OCI-LY3 (cell line): ENCODE measurements around the gene ZSWIM5.
"Not testable (repeated sequence)": the region's sequence is repeated elsewhere in the genome, so short reads cannot be mapped to it uniquely, and the experiment has no call there.

Source experiments
- CTCF ChIP-seq: fragments of 200-600, 300-600 bp; sonication (generic); IDR thresholded peaks from 2 replicates; pipeline ENCODE4 v1.5.1; 2014; ENCODE audit warnings: antibody characterized with exemption, low read length, low read depth
- EZH2phosphoT487 ChIP-seq: fragments of 200-600 bp; shearing (Covaris generic); IDR thresholded peaks from 2 replicates; pipeline ENCODE4 v1.6.1; 2018; ENCODE audit warnings: antibody characterized with exemption, mixed run types, low read depth

- TF ChIP-seq CTCF, EZH2phosphoT487: not testable (repeated sequence)
Observed at GRCh38 chr1:45167947-45168346, 38.5 kb downstream of the ZSWIM5 start.
